Esophagus muscularis mucosa (tissue), 4 donors: ENCODE measurements around the gene EEF2K.

ENCODE experiments used
- EP300 ChIP-seq: sonication (generic); formaldehyde crosslinking; IDR thresholded peaks from one replicate; pipeline ENCODE4 v1.6.1; 2017; ENCODE audit warnings: antibody characterized with exemption
- POLR2A ChIP-seq: fragments of 450-650 bp; IDR thresholded peaks from one replicate; pipeline ENCODE4 v1.6.1; 2017; ENCODE audit warnings: antibody characterized with exemption, moderate library complexity, mild to moderate bottlenecking, low read depth
- POLR2AphosphoS5 ChIP-seq, 2 donors: sonication (generic); formaldehyde crosslinking; IDR thresholded peaks; one replicate each; pipeline ENCODE4 v1.6.1; 2017; ENCODE audit warnings: antibody characterized with exemption in 2 of 2
- TF ChIP-seq, protein P1 (sequence below), 3 experiments: fragments of 200-600 bp in 2 of 3; fragments of 450-650 bp in 1 of 3; sonication (generic) in 2 of 3; IDR thresholded peaks; one replicate each; pipeline ENCODE4 v1.5.1; 2017 to 2019; ENCODE audit warnings: antibody characterized with exemption in 3 of 3, mild to moderate bottlenecking in 2 of 3, moderate library complexity in 1 of 3

DNA sequence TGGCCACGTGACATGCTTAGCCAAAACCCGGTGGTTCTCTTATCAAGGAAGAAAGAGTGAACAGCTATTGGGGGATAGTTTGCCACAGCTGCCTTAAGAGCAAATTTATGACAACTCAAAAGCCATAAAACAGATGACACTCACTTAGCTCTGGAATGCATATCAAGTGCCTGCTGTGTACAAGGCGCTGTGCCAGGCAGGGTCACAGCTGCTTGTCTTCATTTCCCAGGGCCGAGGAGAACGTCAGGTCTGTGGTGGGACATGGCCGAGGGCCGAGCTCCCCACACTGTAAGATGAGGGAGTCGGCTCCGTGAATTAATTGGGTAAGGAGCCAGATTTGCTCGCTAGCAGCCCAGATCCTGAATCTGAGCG lies 14.0 kb downstream of the EEF2K start:
- TF ChIP-seq, protein P1, sequence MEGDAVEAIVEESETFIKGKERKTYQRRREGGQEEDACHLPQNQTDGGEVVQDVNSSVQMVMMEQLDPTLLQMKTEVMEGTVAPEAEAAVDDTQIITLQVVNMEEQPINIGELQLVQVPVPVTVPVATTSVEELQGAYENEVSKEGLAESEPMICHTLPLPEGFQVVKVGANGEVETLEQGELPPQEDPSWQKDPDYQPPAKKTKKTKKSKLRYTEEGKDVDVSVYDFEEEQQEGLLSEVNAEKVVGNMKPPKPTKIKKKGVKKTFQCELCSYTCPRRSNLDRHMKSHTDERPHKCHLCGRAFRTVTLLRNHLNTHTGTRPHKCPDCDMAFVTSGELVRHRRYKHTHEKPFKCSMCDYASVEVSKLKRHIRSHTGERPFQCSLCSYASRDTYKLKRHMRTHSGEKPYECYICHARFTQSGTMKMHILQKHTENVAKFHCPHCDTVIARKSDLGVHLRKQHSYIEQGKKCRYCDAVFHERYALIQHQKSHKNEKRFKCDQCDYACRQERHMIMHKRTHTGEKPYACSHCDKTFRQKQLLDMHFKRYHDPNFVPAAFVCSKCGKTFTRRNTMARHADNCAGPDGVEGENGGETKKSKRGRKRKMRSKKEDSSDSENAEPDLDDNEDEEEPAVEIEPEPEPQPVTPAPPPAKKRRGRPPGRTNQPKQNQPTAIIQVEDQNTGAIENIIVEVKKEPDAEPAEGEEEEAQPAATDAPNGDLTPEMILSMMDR (IDR thresholded peaks at IDR 0.05) = no peak
- TF ChIP-seq POLR2A = no peak
- TF ChIP-seq POLR2AphosphoS5 (IDR thresholded peaks at IDR 0.05) = no peak
- TF ChIP-seq EP300 = no peak
